Activated CD4-positive, alpha-beta T cell treated with anti-CD3 and anti-CD28 coated beads for 36 hours (primary cell): ENCODE data around the gene PDE4B. TPM values are rescaled to one million over a fixed set of nuclear protein-coding genes. Genes with fewer than 3 reads are reported as not detected.
A peak's percentile ranks its signal among the peaks of the same experiment; 100 is the strongest.

Source experiments
- ATAC-seq: fragments of 200-7000 bp; cut with Tn5 transposase; one replicate; pipeline ENCODE4 v1.10.0; 2021; ENCODE audit warnings: mild to moderate bottlenecking, moderate library complexity
- CTCF ChIA-PET: fragments of 350-600 bp; sonication (Branson Sonifier 250); formaldehyde crosslinking; loops from one replicate; lab custom pipeline; 2021; ENCODE audit warnings: antibody characterized with exemption; lab: Charles Lee
- POLR2A ChIA-PET: fragments of 350-600 bp; sonication (Branson Sonifier 250); formaldehyde crosslinking; loops from one replicate; lab custom pipeline; 2021; ENCODE audit warnings: antibody characterized with exemption, inconsistent platforms; lab: Charles Lee
- DNase-seq: peaks from one replicate; pipeline ENCODE4 v3.0.0-alpha.2; 2020
- H3K27ac Mint-ChIP-seq: one replicate; pipeline ENCODE4 v1.8.0; 2021; ENCODE audit warnings: mixed read lengths
- H3K27me3 Mint-ChIP-seq: one replicate; pipeline ENCODE4 v1.8.0; 2021; ENCODE audit warnings: mixed read lengths
- H3K36me3 Mint-ChIP-seq: one replicate; pipeline ENCODE4 v1.8.0; 2021; ENCODE audit warnings: low read depth, mixed read lengths
- H3K4me1 Mint-ChIP-seq: one replicate; pipeline ENCODE4 v1.8.0; 2021; ENCODE audit warnings: mixed read lengths
- H3K4me3 Mint-ChIP-seq: one replicate; pipeline ENCODE4 v1.8.0; 2021; ENCODE audit warnings: mild to moderate bottlenecking, moderate library complexity, mixed read lengths
- H3K9me3 Mint-ChIP-seq: one replicate; pipeline ENCODE4 v1.8.0; 2021; ENCODE audit warnings: low read depth, mixed read lengths
- intact Hi-C, 2 experiments: fragments of 100-400 bp; cut with DNase I in 1 of 2; cut with micrococcal nuclease in 1 of 2; formaldehyde crosslinking; loops; one replicate each; pipeline versions ENCODE4 v1.14.2 to v1.15.1; 2022 to 2024; cut with DNase I, micrococcal nuclease
- total RNA-seq, 2 experiments: library from RNA; stranded (reverse); gene quantifications; one replicate each; pipeline ENCODE4 v1.2.3, GENCODE V29; 2021

PDE4B gene
- total RNA-seq, 2 experiments from 2014 or later: 24.2 to 24.7 TPM

DNA sequence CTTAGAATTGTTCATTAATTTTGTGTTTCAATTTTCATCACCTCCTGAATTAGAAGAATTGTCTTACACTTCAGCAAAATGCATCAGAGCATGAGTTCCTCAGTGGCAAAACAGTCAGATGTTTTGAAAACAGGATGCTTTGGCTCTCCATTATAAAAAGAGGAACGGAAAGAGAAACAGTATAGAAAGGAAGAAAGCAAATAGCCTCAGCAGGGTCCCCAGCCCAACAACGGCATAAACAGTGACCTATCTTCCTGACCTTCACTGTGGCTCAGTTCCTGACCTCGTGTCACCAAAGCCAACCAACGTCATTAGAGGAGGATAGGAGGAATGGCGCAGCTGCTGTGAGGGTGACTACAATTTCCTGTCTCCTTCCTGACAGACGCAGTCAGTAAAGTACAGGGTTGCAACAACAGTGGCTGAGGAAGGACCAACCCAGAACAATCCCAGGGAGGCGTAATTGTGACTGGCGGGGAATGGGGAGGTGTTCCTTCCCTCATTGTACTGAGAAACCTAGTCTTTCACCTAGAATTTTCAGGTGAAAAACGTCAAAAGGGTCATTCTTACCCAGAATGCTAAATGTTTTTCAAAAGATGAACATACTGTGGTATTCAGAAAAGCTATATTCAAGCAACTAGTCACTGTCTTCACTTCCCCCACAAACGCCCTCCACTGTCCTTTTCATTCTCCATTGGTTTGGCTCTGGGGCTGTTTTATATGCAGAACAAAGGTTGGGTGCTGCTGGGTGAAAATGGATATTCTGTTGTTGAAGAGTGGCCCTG, 543.4 kb downstream of the PDE4B start:
- H3K4me1 Mint-ChIP-seq: peaks cover 42% of the 10 kb centered on the region
- H3K27ac Mint-ChIP-seq: peak overlapping the region; percentile 98
- H3K27me3 Mint-ChIP-seq: no peaks in the 10 kb centered on the region
- peak; percentile 79 for ATAC-seq
- CTCF ChIA-PET: interaction anchor here (0.7 to 6.5 kb wide), 11 partner anchors 9 to 79 kb away, joined by 3 to 48 read pairs (median 3); no protein-coding TSS in a partner anchor
- DNase-seq: peak; percentile 80
- peak overlapping the region; percentile 91 for H3K4me3 Mint-ChIP-seq
- no peaks in the 10 kb centered on the region for H3K9me3 Mint-ChIP-seq
- peaks cover 57% of the 10 kb centered on the region for H3K36me3 Mint-ChIP-seq
- POLR2A ChIA-PET: interaction anchor here (0.6 to 1.8 kb wide), 9 partner anchors 14 to 93 kb away, joined by 3 to 14 read pairs (median 3); no protein-coding TSS in a partner anchor
- intact Hi-C loops: loop anchor here (1.0 to 10.0 kb wide), 7 partner anchors 10 to 1371 kb away; partner anchors contain the start of gene JAK1 (in 1 of the 2)

DNA sequence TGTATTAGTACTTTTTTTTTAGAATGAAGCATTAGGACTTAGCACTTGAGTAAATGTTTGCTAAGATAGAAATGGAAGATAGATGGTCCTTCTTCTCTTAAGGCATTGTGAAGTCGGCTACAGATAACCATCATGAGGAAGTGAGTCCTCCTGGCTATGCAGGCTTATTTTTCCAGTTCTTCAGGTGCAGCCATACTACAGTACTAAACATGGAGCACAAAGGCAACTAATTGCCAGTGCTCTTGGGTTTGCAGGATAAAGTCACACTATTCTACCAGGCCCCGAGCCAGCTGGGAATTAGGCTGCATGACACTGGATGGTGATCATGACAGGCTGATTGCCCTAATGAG, 543.9 kb downstream of the PDE4B start:
- no peaks in the 10 kb centered on the region for H3K9me3 Mint-ChIP-seq
- CTCF ChIA-PET: interaction anchor here (0.7 to 6.5 kb wide), 9 partner anchors 8 to 80 kb away, joined by 3 to 48 read pairs (median 3); no protein-coding TSS in a partner anchor
- POLR2A ChIA-PET: interaction anchor here (0.6 to 1.8 kb wide), 5 partner anchors 14 to 94 kb away, joined by 3 to 14 read pairs (median 6); no protein-coding TSS in a partner anchor
- H3K36me3 Mint-ChIP-seq: peaks cover 60% of the 10 kb centered on the region
- H3K4me1 Mint-ChIP-seq: peaks cover 46% of the 10 kb centered on the region
- H3K27me3 Mint-ChIP-seq: no peaks in the 10 kb centered on the region
- ATAC-seq (no peak), DNase-seq (no peak)
- peak overlapping the region; percentile 91 for H3K4me3 Mint-ChIP-seq
- intact Hi-C loops: loop anchor here (1.0 to 10.0 kb wide), 6 partner anchors 10 to 1372 kb away; partner anchors contain the start of gene JAK1 (in 1 of the 2)
- peak overlapping the region; percentile 98 for H3K27ac Mint-ChIP-seq

DNA sequence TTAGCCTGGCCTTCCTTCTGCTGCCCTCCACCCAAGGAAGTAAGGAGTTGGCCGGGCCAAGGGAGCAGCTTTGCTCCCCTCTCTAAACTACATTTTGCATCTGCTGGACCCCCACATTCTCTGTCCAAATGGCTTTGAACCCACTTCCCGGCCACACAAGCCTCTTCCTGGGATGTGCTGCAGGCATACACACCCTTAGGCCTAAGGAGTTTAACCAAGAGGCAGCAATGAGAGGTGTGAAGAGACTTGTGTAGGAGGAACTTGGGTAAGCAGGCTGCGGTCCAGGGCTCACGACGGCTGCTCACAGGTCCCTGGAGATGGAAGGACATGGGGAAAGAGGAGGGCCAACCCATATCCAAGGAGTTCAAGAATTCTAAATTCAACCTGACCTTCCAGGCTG, 544.6 kb downstream of the PDE4B start:
- ChIA-PET POLR2A (interaction anchor here (1.4 kb wide), 1 partner anchor 94 kb away, joined by 7 read pairs; no protein-coding TSS in a partner anchor), CTCF (interaction anchor here (0.8 to 6.5 kb wide), 8 partner anchors 9 to 109 kb away, joined by 3 to 48 read pairs (median 6); no protein-coding TSS in a partner anchor)
- peak overlapping the region; percentile 91 for H3K4me3 Mint-ChIP-seq
- peak overlapping the region; percentile 98 for H3K27ac Mint-ChIP-seq
- DNase-seq: no peak
- peaks cover 47% of the 10 kb centered on the region for H3K4me1 Mint-ChIP-seq
- intact Hi-C loops: loop anchor here in 1 of 2 experiments (10.0 kb wide), 2 partner anchors 598 to 1372 kb away; partner anchors contain the start of gene JAK1
- no peaks in the 10 kb centered on the region for H3K9me3 Mint-ChIP-seq
- peaks cover 63% of the 10 kb centered on the region for H3K36me3 Mint-ChIP-seq
- no peaks in the 10 kb centered on the region for H3K27me3 Mint-ChIP-seq
- ATAC-seq: no peak

DNA sequence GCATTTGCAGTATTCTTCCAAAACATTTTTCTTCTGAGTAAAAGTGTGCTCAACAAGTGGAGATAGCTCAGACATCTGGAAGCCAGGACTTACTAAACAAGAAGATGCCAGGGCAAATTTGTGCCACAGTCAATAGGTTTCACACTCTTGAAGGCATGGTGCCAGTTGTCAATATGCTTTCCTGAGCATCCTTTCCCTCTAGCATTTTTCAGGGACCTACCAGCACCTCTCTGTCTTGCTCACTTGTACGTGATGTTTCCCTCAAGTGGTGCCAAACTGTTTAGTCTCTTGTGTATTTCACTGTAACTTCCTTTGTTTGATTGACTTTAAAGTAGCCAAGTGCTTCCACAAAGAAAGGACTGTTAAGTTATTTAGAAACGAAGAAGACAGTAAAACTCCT, 547.2 kb downstream of the PDE4B start:
- H3K36me3 Mint-ChIP-seq: peaks cover 62% of the 10 kb centered on the region
- no peaks in the 10 kb centered on the region for H3K27me3 Mint-ChIP-seq
- ATAC-seq: no peak
- peaks cover 68% of the 10 kb centered on the region for H3K4me1 Mint-ChIP-seq
- intact Hi-C loops: loop anchor here in 1 of 2 experiments (10.0 kb wide), 3 partner anchors 595 to 1375 kb away; partner anchors contain the start of gene JAK1
- ChIA-PET CTCF (interaction anchor here (1.0 to 1.6 kb wide), 4 partner anchors 8 to 88 kb away, joined by 3 to 5 read pairs (median 4); no protein-coding TSS in a partner anchor), POLR2A (interaction anchor here (0.7 kb wide), 1 partner anchor 992 kb away, joined by 3 read pairs; no protein-coding TSS in a partner anchor)
- no peak for DNase-seq
- H3K9me3 Mint-ChIP-seq: no peaks in the 10 kb centered on the region
- H3K27ac Mint-ChIP-seq: peak overlapping the region; percentile 85
- H3K4me3 Mint-ChIP-seq: peak overlapping the region; percentile 69

DNA sequence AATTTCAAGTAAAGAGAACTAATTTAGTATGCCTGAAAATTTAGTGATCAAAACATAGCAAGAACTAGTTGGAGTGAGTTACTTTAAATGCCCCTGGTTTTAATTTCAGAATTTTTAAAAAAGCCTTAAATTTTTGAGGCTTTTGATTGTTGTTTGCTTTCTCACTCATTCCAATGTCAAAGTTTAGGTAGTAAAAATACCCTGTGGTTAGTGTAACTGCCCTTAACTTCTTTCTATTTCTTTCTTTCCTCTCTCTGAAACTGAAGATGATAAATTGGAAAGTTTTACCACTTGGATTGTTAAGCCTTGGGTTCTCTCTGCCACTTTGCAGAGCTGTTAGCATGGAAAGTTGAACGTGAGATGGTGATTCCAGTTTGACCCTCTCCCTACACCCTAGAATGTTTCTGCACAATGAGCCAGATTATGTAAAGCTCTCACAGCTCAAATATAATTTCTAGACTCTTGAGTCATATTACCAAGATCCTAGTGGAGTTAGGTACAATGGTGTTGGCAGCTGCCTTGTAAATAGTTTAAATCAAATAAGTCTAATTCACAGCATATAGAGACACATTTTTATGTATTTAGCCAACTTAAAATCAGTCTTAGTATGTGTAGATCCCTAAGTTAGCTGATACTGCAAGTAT, 548.9 kb downstream of the PDE4B start:
- DNase-seq: no peak
- ATAC-seq: no peak
- Mint-ChIP-seq H3K4me3 (peak overlapping the region; percentile 45), H3K36me3 (peaks cover 58% of the 10 kb centered on the region), H3K4me1 (peaks cover 78% of the 10 kb centered on the region), H3K27ac (peak overlapping the region; percentile 79), H3K27me3 (no peaks in the 10 kb centered on the region), H3K9me3 (no peaks in the 10 kb centered on the region)
- intact Hi-C loops: loop anchor here in 1 of 2 experiments (10.0 kb wide), 1 partner anchor 1277 kb away; no protein-coding TSS in a partner anchor
- ChIA-PET CTCF (interaction anchor here (0.8 to 7.0 kb wide), 17 partner anchors 9 to 105 kb away, joined by 3 to 21 read pairs (median 4); no protein-coding TSS in a partner anchor), POLR2A (interaction anchor here (0.6 to 1.1 kb wide), 5 partner anchors 9 to 1609 kb away, joined by 3 to 7 read pairs (median 3); no protein-coding TSS in a partner anchor)

DNA sequence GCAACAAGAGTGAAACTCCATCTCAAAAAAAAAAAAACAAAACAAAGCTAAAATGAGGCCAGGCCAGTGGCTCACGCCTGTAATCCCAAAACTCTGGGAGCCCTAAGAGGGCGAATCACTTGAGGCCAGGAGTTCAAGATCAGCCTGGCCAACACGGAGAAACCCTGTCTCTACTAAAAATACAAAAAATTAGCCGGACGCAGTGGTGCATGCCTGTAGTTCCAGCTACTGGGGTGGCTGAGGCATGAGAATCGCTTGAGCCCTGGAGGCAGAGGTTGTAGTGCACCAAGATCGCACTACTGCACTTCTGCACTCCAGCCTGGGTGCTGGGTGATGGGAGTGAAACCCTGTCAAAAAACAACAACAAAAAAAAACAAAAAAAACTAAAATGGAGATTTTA, 550.0 kb downstream of the PDE4B start:
- Mint-ChIP-seq H3K4me1 (peaks cover 78% of the 10 kb centered on the region), H3K4me3 (peak overlapping the region; percentile 54), H3K27ac (peak overlapping the region; percentile 87), H3K27me3 (no peaks in the 10 kb centered on the region), H3K9me3 (no peaks in the 10 kb centered on the region), H3K36me3 (peaks cover 50% of the 10 kb centered on the region)
- CTCF ChIA-PET: interaction anchor here (0.7 to 7.0 kb wide), 18 partner anchors 9 to 100 kb away, joined by 3 to 30 read pairs (median 4); no protein-coding TSS in a partner anchor
- POLR2A ChIA-PET: interaction anchor here (0.6 kb wide), 2 partner anchors 23 to 48 kb away, joined by 3 to 4 read pairs; no protein-coding TSS in a partner anchor
- intact Hi-C loops: loop anchor here in 1 of 2 experiments (10.0 kb wide), 1 partner anchor 1278 kb away; no protein-coding TSS in a partner anchor
- peak; percentile 45 for DNase-seq
- ATAC-seq: no peak

DNA sequence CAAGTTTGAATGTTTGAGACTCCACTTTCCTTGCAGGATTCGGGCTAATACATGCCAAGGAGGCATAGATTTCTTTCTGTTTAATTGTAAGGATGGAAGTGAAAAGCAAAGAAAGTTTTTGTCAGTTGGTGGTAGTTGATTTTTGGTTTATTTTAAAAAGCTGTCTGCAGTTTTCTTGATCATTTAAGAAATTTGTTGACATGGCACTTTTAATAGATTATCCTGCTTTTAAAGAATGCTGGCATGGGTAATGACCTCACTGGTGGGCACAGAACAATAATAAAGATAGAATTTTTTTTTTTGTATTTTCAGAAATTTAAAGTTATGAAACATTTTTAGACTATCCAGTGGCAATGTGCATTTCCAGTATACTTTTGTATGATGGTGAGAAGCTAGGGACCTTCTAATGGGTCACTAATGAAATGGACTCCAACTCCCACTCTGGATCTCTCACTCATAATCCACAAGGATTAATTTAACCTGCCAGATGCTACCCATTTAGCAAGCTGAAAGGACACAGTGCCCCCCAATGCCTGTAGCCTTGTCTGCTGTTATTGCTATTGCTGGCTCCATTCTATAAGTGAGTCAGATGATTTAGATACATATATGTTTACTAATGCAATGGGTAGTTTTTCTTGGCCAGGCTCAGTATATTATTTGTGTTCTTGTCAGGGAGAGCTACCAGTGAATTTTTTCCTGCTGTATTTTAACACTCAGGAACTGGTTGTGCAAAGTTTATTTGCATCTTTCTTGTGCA, 551.1 kb downstream of the PDE4B start:
- ChIA-PET CTCF (interaction anchor here (0.6 to 7.0 kb wide), 13 partner anchors 8 to 451 kb away, joined by 3 to 30 read pairs (median 5); no protein-coding TSS in a partner anchor), POLR2A (no interaction called here)
- H3K9me3 Mint-ChIP-seq: no peaks in the 10 kb centered on the region
- intact Hi-C loops: loop anchor here in 1 of 2 experiments (10.0 kb wide), 1 partner anchor 1279 kb away; no protein-coding TSS in a partner anchor
- no peaks in the 10 kb centered on the region for H3K27me3 Mint-ChIP-seq
- H3K4me3 Mint-ChIP-seq: peak overlapping the region; percentile 54
- DNase-seq: no peak
- no peak for ATAC-seq
- peaks cover 42% of the 10 kb centered on the region for H3K36me3 Mint-ChIP-seq
- H3K4me1 Mint-ChIP-seq: peaks cover 80% of the 10 kb centered on the region
- peak overlapping the region; percentile 78 for H3K27ac Mint-ChIP-seq

DNA sequence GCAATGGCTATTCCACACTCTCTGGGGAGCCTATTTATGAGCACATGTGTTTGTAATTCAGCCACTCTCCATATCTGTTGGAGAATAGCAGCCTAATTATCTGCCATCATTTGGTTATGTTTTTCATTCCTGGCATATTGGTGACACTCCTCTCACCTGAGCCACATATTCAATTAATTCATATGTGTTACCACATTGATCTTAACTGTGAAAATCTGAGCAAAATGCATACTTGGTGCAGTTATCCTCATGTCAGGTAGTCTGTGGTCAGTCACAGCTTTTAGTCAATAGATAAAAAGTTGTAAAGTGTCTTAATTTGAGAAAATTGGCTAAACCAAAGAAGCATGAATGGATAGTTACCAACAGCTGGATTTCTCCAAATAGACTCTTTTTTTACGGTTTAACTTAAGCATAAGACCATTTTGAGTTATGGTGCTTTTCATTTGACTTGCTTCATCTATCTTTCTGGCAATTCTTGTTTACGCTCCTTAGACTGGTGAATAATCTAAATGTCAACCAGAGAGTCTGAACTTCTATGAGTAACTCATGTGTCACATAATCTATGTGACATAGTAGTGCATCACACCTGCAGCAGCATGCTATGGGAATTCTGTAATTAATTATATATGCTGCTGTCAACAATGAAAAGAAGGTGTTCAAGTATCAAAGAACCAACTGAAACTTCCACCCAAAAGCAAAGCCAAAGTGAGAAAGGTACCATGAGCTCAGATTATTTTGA, 553.5 kb downstream of the PDE4B start:
- ATAC-seq (peak; percentile 70), DNase-seq (no peak)
- peak overlapping the region; percentile 90 for H3K27ac Mint-ChIP-seq
- intact Hi-C loops: loop anchor here (1.0 to 10.0 kb wide), 5 partner anchors 10 to 1281 kb away; no protein-coding TSS in a partner anchor
- H3K36me3 Mint-ChIP-seq: peaks cover 36% of the 10 kb centered on the region
- POLR2A ChIA-PET: interaction anchor here (1.0 to 2.7 kb wide), 4 partner anchors 14 to 88 kb away, joined by 3 to 15 read pairs (median 4); no protein-coding TSS in a partner anchor
- H3K9me3 Mint-ChIP-seq: no peaks in the 10 kb centered on the region
- H3K4me1 Mint-ChIP-seq: peaks cover 89% of the 10 kb centered on the region
- no peaks in the 10 kb centered on the region for H3K27me3 Mint-ChIP-seq
- peak overlapping the region; percentile 52 for H3K4me3 Mint-ChIP-seq
- CTCF ChIA-PET: interaction anchor here (0.6 to 9.9 kb wide), 18 partner anchors 9 to 534 kb away, joined by 3 to 109 read pairs (median 6); no protein-coding TSS in a partner anchor

DNA sequence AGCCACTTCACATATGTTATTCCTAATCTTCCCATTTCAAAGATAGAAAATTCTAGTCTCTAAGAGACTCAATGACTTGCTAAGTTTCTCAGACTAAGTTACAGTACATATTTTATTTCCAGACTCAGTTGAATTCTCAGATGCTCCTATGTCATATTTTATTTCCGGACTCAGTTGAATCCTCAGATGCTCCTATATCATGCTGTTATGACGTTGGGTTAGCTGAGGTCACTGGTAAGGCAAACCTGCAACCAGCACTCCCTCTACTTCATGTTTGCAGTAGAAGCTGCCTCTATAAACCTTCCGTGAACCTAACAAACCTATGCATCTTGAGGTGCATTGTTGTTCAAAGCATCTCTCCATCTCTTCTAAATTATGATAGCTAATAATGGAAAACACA, 554.2 kb downstream of the PDE4B start:
- CTCF ChIA-PET: interaction anchor here (0.6 to 9.9 kb wide), 21 partner anchors 10 to 535 kb away, joined by 3 to 109 read pairs (median 5); no protein-coding TSS in a partner anchor
- H3K4me3 Mint-ChIP-seq: peak overlapping the region; percentile 52

More for the DNA sequence above, 554.2 kb downstream of the PDE4B start:
- H3K9me3 Mint-ChIP-seq: no peaks in the 10 kb centered on the region
- no peaks in the 10 kb centered on the region for H3K27me3 Mint-ChIP-seq
- no peak for DNase-seq
- peaks cover 89% of the 10 kb centered on the region for H3K4me1 Mint-ChIP-seq
- H3K36me3 Mint-ChIP-seq: peaks cover 32% of the 10 kb centered on the region
- no peak for ATAC-seq
- POLR2A ChIA-PET: interaction anchor here (1.0 to 2.7 kb wide), 4 partner anchors 15 to 89 kb away, joined by 3 to 15 read pairs (median 4); no protein-coding TSS in a partner anchor
- intact Hi-C loops: loop anchor here (1.0 to 10.0 kb wide), 5 partner anchors 11 to 1282 kb away; no protein-coding TSS in a partner anchor
- peak overlapping the region; percentile 90 for H3K27ac Mint-ChIP-seq
